Testis (tissue), 3 donors: ENCODE measurements around the gene MGAT5B. TPM values are rescaled to one million over a fixed set of nuclear protein-coding genes. Genes with fewer than 3 reads are reported as not detected.

ENCODE experiments used
- DNase-seq: peaks from one replicate; pipeline ENCODE4 v3.0.0-alpha.2; 2019
- H3K27ac ChIP-seq, 2 donors: fragments of 200-600 bp; sonication (generic); one replicate each; pipeline ENCODE4 v1.5.1; 2019
- H3K27me3 ChIP-seq: fragments of 200-600 bp; sonication (generic); one replicate; pipeline ENCODE4 v1.5.1; 2019
- H3K36me3 ChIP-seq: fragments of 200-600 bp; sonication (generic); one replicate; pipeline ENCODE4 v1.5.1; 2017; ENCODE audit warnings: low read depth; ENCODE audit errors: missing control alignments
- H3K4me1 ChIP-seq: fragments of 200-600 bp; sonication (generic); one replicate; pipeline ENCODE4 v1.5.1; 2019
- H3K4me3 ChIP-seq, 2 donors: fragments of 200-600 bp; sonication (generic); one replicate each; pipeline ENCODE4 v1.5.1; 2017 to 2019
- H3K9me3 ChIP-seq: fragments of 200-600 bp; sonication (generic); one replicate; pipeline ENCODE4 v1.5.1; 2017
- CTCF ChIP-seq, 3 experiments: fragments of 450-650 bp in 2 of 3; fragments of 200-600 bp in 1 of 3; sonication (generic) in 1 of 3; IDR thresholded peaks; one replicate each; pipeline ENCODE4 v1.5.1; 2016 to 2019; ENCODE audit warnings: antibody characterized with exemption in 3 of 3, mild to moderate bottlenecking in 2 of 3, moderate library complexity in 1 of 3
- POLR2A ChIP-seq: fragments of 450-650 bp; IDR thresholded peaks from one replicate; pipeline ENCODE4 v1.6.1; 2017; ENCODE audit warnings: antibody characterized with exemption, mild to moderate bottlenecking, moderate library complexity
- WGBS, 2 donors: methylation state at CpG; one replicate each; pipeline ENCODE4 v1.1.5; 2018; 5-methylcytosine and 5-hydroxymethylcytosine counted together
- intact Hi-C: fragments of 100-400 bp; cut with DNase I; formaldehyde crosslinking; loops from one replicate; pipeline ENCODE4 v1.15.1; 2023; ENCODE audit warnings: low total_unique reads
- polyA plus RNA-seq: library from polyadenylated mRNA; stranded (reverse); fragments of 350-450 nt; fragmentation: Illumina TruSeq; extraction: RNeasy Lipid Tissue Mini Kit (QIAGEN cat#74804); gene quantifications from one replicate; pipeline ENCODE4 v1.2.3, GENCODE V29; 2014; ENCODE audit warnings: low read depth, low replicate concordance; ENCODE audit not compliant: insufficient read depth
- total RNA-seq, 2 donors: library from RNA; depleted of rRNA; stranded (reverse); fragments of >200 nt; gene quantifications; one replicate each; pipeline ENCODE4 v1.2.3, GENCODE V29; 2016

The MGAT5B gene
- total and polyA plus RNA-seq, 3 donors from 2014 or later, result 4.6 to 10.9 (median 9.0) TPM

DNA sequence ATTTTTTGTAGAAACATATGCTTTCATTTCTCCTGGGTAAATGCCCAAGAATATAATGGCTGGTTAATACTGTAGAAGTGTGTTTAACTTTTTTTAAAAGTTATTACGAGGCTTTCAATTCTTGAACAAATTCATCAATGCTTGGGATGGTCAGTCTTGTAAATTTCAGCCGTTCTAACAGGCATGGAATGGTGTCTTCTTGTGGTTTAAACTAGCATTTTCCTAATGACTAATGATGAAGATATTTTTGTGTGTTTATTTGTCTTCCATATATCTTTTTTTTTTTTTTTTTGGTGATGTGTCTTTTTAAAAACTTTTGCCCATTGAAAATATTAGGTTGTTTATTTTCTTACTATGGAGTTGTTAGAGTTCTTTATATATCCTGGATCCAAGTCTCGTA is 67.1 kb downstream of the MGAT5B start:
- intact Hi-C loops, result no loop called here

GRCh38 chr17:76937238-76937637 is 69.0 kb downstream of the MGAT5B start:
- no peak overlapping the region for H3K27ac ChIP-seq
- intact Hi-C loops, result no loop called here
- peaks cover 6% of the 10 kb centered on the region for H3K4me1 ChIP-seq
- H3K4me3 ChIP-seq, result no peak overlapping the region
- TF ChIP-seq CTCF (IDR thresholded peaks at IDR 0.05) (no peak), POLR2A (no peak)
- DNase-seq, result no peak
- 93 to 95% methylated on average over 2 of the region's 2 CpGs for WGBS, 2 donors
- no peaks in the 10 kb centered on the region for H3K36me3 ChIP-seq
- no peaks in the 10 kb centered on the region for H3K9me3 ChIP-seq
- H3K27me3 ChIP-seq, result no peaks in the 10 kb centered on the region

More for the DNA sequence above, 67.1 kb downstream of the MGAT5B start:
- TF ChIP-seq CTCF (IDR thresholded peaks at IDR 0.05) (no peak), POLR2A (no peak)
- Histone ChIP-seq H3K27ac (no peak overlapping the region), H3K4me1 (peaks cover 6% of the 10 kb centered on the region), H3K4me3 (no peak overlapping the region), H3K9me3 (no peaks in the 10 kb centered on the region), H3K27me3 (no peaks in the 10 kb centered on the region), H3K36me3 (no peaks in the 10 kb centered on the region)
- WGBS, 2 donors, result 91 to 97% methylated on average over 3 of the region's 3 CpGs
- DNase-seq, result no peak

DNA sequence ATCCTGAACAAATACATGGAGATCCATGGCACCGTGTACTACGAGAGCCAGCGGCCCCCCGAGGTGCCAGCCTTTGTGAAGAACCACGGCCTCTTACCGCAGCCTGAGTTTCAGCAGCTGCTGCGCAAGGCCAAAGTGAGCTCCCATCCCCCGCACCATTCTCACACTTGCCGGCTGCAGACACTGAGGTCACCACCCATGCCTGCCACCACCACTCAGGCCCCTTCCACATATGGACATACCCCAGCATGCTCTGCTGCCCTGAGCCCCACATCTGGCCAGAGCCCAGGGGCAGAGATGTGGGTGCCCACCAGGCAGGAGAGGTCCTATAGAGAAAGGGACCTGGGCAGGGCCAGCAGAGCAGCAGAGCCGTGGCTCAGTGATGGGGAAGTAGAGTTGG is 69.8 kb downstream of the MGAT5B start:
- TF ChIP-seq CTCF (IDR thresholded peaks at IDR 0.05), result no peak
- TF ChIP-seq POLR2A, result no peak
- intact Hi-C loops, result no loop called here
- Histone ChIP-seq H3K27ac (no peak overlapping the region), H3K4me1 (peaks cover 6% of the 10 kb centered on the region), H3K4me3 (no peak overlapping the region), H3K9me3 (no peaks in the 10 kb centered on the region), H3K27me3 (no peaks in the 10 kb centered on the region), H3K36me3 (no peaks in the 10 kb centered on the region)
- 85 to 90% methylated on average over 9 to 10 of the region's 10 CpGs for WGBS, 2 donors
- no peak for DNase-seq

DNA sequence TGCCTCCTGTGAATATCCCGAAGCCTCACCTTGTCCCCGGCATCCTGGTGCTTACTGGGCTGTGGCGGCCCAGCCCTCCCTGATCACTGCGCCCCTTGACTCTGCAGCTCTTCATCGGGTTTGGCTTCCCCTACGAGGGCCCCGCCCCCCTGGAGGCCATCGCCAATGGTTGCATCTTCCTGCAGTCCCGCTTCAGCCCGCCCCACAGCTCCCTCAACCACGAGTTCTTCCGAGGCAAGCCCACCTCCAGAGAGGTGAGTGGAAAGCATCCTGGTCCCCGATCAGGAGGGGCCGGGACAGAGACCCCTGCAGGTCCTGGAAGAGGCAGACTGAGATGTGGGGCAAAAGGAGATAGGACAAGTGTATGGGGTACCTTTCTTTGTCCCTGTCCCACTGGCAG is 72.1 kb downstream of the MGAT5B start:
- WGBS, 2 donors, result 63 to 77% methylated on average over 5 to 14 of the region's 14 CpGs
- Histone ChIP-seq H3K27ac (no peak overlapping the region), H3K4me1 (no peaks in the 10 kb centered on the region), H3K27me3 (no peaks in the 10 kb centered on the region), H3K36me3 (no peaks in the 10 kb centered on the region), H3K9me3 (no peaks in the 10 kb centered on the region), H3K4me3 (no peak overlapping the region)
- intact Hi-C loops, result no loop called here
- TF ChIP-seq POLR2A (no peak), CTCF (IDR thresholded peaks at IDR 0.05) (no peak)
- no peak for DNase-seq

DNA sequence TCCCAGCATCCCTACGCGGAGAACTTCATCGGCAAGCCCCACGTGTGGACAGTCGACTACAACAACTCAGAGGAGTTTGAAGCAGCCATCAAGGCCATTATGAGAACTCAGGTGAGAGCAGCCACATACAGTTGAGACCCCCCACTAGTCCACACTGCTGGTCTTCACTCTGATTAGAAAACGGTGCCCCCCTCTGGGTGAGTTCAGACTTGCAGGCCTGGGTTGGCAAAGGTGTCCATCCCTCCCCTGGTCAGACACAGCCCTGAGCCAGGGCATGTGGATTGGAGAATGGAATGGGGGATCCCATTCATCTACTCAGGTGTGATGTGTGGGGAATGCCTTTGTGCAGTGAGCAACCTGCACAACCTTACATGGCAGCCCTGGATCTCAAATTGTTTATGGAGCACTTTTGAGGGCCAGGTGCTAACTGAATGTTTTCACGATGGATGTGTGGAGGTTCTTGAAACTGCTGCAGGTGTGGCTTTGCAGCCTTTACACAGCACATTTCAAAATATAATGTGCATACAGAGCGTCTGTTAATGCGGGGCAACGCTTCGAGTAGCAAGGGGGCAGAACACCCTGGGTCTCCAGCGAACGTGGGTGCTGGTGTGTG is 72.6 kb downstream of the MGAT5B start:
- intact Hi-C loops, result no loop called here
- H3K4me3 ChIP-seq, result no peak overlapping the region
- H3K36me3 ChIP-seq, result no peaks in the 10 kb centered on the region
- H3K9me3 ChIP-seq, result no peaks in the 10 kb centered on the region
- no peak for DNase-seq
- H3K4me1 ChIP-seq, result no peaks in the 10 kb centered on the region
- WGBS, 2 donors, result 88 to 90% methylated on average over 11 to 13 of the region's 13 CpGs
- no peak overlapping the region for H3K27ac ChIP-seq
- H3K27me3 ChIP-seq, result no peaks in the 10 kb centered on the region
- no peak for TF ChIP-seq CTCF (IDR thresholded peaks at IDR 0.05)
- no peak for TF ChIP-seq POLR2A
